ENCODE results near the gene CASZ1. TPM values are rescaled to one million over a fixed set of nuclear protein-coding genes. Genes with fewer than 3 reads are reported as not detected.
A peak's percentile ranks its signal among the peaks of the same experiment; 100 is the strongest.

The CASZ1 gene
- total RNA-seq, 6 donors from 2014 or later = 39.7 to 112 (median 60.8) TPM

DNA sequence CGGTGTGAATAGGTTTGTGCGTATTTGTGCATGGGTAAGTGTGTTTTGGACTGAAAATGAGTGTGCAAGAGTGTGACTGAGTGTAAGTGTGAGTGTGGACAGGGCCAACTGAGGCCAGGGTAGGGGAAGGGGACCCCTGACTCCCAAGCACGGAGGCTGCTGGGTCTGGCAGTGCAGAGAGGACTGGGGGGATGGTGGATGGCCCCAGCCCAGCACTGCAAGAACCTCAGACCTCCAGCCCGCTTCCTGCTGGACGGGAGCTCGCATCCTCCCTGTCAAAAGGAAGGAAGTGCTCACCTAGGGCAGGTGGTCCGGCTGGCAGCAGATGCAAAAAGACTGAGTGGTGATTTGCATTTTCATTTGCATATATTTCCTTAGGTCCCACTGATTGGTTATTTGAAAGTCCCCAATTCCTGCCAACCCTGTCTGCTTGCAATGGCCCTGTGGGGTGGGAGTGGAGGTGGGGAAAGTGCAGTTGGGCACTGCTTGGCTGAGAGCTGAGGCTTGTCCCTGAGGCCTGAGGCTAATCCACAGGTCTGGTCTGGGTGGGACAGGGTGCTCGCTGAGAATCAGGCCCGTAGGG is 42.8 kb upstream of the CASZ1 start:
- no peak for ATAC-seq (ENCODE audit: low FRiP score in 2 of 2)
- peaks cover 0 to 9% (median 2%) of the 10 kb centered on the region in 4 donors for H3K27me3 ChIP-seq
- 78 to 80% methylated on average over 7 to 9 of the region's 9 CpGs for WGBS, 2 donors

DNA sequence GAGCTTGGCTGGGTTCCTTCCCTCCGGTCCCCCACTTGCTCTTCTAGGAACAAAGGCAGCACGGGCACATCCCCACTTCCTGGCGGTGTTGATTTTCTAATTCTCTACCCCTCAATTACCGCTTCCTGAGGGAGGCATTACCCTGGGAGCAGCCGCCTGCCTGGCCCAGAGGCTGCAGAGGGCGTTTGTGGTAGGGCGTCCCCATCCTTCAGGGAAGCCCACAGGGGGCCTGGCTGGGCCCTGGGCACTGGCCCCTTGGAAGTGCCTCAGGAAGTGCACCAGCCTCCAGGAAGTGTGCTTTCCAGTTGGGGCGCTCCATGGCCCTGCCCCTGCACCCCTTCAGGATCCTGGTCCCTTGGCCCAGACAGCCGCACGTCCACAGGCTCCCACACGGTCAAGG is 42.1 kb upstream of the CASZ1 start:
- no peak for ATAC-seq (ENCODE audit: low FRiP score in 2 of 2)
- Histone ChIP-seq H3K9me3 (peaks cover 0 to 3% (median 1%) of the 10 kb centered on the region in 4 donors), H3K36me3 (no peaks in the 10 kb centered on the region), H3K27ac (no peak overlapping the region), H3K4me3 (no peak overlapping the region), H3K4me1 (peaks cover 3 to 9% (median 7%) of the 10 kb centered on the region in 4 donors), H3K27me3 (peaks cover 0 to 9% (median 2%) of the 10 kb centered on the region in 4 donors)
- WGBS, 2 donors = 74 to 78% methylated on average over 7 to 11 of the region's 11 CpGs
- TF ChIP-seq POLR2A (IDR thresholded peaks at IDR 0.05) (no peak), EP300 (IDR thresholded peaks at IDR 0.05) (no peak), POLR2AphosphoS5 (IDR thresholded peaks at IDR 0.05) (no peak)
- TF ChIP-seq, protein P1, sequence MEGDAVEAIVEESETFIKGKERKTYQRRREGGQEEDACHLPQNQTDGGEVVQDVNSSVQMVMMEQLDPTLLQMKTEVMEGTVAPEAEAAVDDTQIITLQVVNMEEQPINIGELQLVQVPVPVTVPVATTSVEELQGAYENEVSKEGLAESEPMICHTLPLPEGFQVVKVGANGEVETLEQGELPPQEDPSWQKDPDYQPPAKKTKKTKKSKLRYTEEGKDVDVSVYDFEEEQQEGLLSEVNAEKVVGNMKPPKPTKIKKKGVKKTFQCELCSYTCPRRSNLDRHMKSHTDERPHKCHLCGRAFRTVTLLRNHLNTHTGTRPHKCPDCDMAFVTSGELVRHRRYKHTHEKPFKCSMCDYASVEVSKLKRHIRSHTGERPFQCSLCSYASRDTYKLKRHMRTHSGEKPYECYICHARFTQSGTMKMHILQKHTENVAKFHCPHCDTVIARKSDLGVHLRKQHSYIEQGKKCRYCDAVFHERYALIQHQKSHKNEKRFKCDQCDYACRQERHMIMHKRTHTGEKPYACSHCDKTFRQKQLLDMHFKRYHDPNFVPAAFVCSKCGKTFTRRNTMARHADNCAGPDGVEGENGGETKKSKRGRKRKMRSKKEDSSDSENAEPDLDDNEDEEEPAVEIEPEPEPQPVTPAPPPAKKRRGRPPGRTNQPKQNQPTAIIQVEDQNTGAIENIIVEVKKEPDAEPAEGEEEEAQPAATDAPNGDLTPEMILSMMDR (IDR thresholded peaks at IDR 0.05) = no peak
- no peak for DNase-seq

More for the DNA sequence above, 42.8 kb upstream of the CASZ1 start:
- H3K4me3 ChIP-seq = no peak overlapping the region
- H3K4me1 ChIP-seq = peaks cover 3 to 9% (median 7%) of the 10 kb centered on the region in 4 donors
- no peaks in the 10 kb centered on the region for H3K36me3 ChIP-seq
- peaks cover 0 to 3% (median 1%) of the 10 kb centered on the region in 4 donors for H3K9me3 ChIP-seq
- TF ChIP-seq EP300 (IDR thresholded peaks at IDR 0.05) (no peak), POLR2A (IDR thresholded peaks at IDR 0.05) (no peak), POLR2AphosphoS5 (IDR thresholded peaks at IDR 0.05) (no peak)
- TF ChIP-seq, protein P1 (IDR thresholded peaks at IDR 0.05) = no peak
- no peak for DNase-seq
- H3K27ac ChIP-seq = no peak overlapping the region

DNA sequence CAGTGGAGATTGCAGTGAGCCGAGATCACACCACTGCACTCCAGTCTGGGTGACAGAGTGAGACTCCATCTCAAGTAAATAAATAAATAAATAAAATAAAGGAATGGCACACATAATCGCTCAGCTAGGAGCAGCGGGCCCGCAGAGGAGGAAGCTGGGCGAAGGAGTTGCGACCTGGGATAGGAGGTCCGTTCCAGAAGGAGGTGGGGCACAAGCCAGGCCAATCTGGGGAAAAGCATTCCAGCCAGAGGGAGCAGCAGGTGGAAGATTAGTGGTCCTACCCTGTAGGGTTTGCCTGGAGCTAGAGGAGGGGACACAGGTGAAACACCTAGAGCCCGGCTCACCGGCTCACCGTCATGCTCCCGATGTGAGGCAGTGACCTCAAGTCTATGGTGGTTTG is 40.3 kb upstream of the CASZ1 start:
- H3K27me3 ChIP-seq = peaks cover 0 to 9% (median 2%) of the 10 kb centered on the region in 4 donors
- ATAC-seq (ENCODE audit: low FRiP score in 2 of 2) = no peak
- H3K27ac ChIP-seq = no peak overlapping the region
- H3K36me3 ChIP-seq = no peaks in the 10 kb centered on the region
- WGBS, 2 donors = 86 to 91% methylated on average over 7 to 11 of the region's 11 CpGs
- TF ChIP-seq POLR2AphosphoS5 (IDR thresholded peaks at IDR 0.05) = no peak
- TF ChIP-seq, protein P1 (IDR thresholded peaks at IDR 0.05) = no peak
- no peak for TF ChIP-seq POLR2A (IDR thresholded peaks at IDR 0.05)
- no peak for TF ChIP-seq EP300 (IDR thresholded peaks at IDR 0.05)
- H3K9me3 ChIP-seq = no peaks in the 10 kb centered on the region
- no peak for DNase-seq
- H3K4me1 ChIP-seq = peaks cover 3 to 9% (median 7%) of the 10 kb centered on the region in 4 donors
- no peak overlapping the region for H3K4me3 ChIP-seq

DNA sequence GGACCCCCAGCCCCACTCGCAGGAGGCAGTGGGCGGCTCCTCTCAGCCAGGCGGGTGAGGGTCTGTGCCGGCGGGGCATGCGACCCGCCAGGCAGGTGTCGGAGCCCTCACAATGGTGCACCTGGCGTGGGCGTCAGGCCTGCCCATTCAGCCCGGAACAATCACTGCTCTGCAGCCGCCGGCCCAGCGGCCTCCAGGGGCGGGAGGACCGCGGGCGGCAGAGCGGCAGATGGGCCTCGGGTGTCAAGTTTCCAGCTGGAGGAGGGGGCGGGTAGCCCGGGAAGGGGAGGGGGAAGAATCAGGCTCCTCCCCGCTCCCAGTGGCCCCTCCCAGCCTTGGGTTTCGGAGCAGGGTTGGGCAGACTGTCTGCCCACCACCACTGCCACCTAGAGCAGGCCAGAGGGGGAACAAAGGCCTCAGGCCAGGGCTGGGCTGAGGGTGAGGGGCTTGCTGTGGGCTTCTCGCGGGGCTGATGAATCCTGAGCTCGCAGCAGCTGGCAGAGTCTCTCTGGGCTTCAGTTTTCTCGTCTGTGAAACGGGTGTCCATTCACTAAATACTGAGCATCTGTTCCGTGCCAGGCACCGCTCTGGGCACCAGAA is 39.5 kb upstream of the CASZ1 start:
- 45 to 83% methylated on average over 4 to 18 of the region's 31 CpGs for WGBS, 2 donors
- TF ChIP-seq POLR2AphosphoS5 (IDR thresholded peaks at IDR 0.05) (no peak), EP300 (IDR thresholded peaks at IDR 0.05) (no peak), POLR2A (IDR thresholded peaks at IDR 0.05) (no peak)
- TF ChIP-seq, protein P1 (IDR thresholded peaks at IDR 0.05) = peak in 2 of 6 experiments; percentile 6 to 19
- peak; percentile 73 to 85 for DNase-seq

More for the DNA sequence above, 39.5 kb upstream of the CASZ1 start:
- Histone ChIP-seq H3K27me3 (peaks cover 0 to 9% (median 2%) of the 10 kb centered on the region in 4 donors), H3K4me1 (peaks cover 3 to 9% (median 7%) of the 10 kb centered on the region in 4 donors), H3K9me3 (no peaks in the 10 kb centered on the region), H3K4me3 (peak overlapping the region in 2 of 4 donors; percentile 12 to 29), H3K36me3 (no peaks in the 10 kb centered on the region), H3K27ac (no peak overlapping the region)
- peak; percentile 29 to 59 for ATAC-seq (ENCODE audit: low FRiP score in 2 of 2)
